ENCODE results near the gene NDUFA13.

NDUFA13 gene

GRCh38 chr19:19566306-19566705 lies 50.3 kb downstream of the NDUFA13 start:
- no peak for DNase-seq (ENCODE audit: extremely low read depth in 1 of 2, low read depth in 1 of 2)

GRCh38 chr19:19567391-19567790 lies 51.4 kb downstream of the NDUFA13 start:
- DNase-seq (ENCODE audit: extremely low read depth in 1 of 2, low read depth in 1 of 2): no peak

- DNase-seq (ENCODE audit: extremely low read depth in 1 of 2, low read depth in 1 of 2): no peak
These were observed 53.1 kb downstream of the NDUFA13 start for GRCh38 chr19:19568802-19569756.

GRCh38 chr19:19570571-19570970 lies 54.5 kb downstream of the NDUFA13 start:
- no peak for DNase-seq (ENCODE audit: extremely low read depth in 1 of 2, low read depth in 1 of 2)

- DNase-seq (ENCODE audit: extremely low read depth in 1 of 2, low read depth in 1 of 2): no peak
These were observed 55.2 kb downstream of the NDUFA13 start for GRCh38 chr19:19571071-19571786.

- no peak for DNase-seq (ENCODE audit: extremely low read depth in 1 of 2, low read depth in 1 of 2)
These were observed 59.4 kb downstream of the NDUFA13 start for GRCh38 chr19:19575411-19575810.
